CD4-positive, alpha-beta T cell treated with Interleukin-15 for 4 hours (primary cell): ENCODE results near the gene TMEM255B.

Source experiments
- DNase-seq: peaks from one replicate; pipeline ENCODE4 v3.0.0-alpha.2; 2020; ENCODE audit warnings: low spot score

The TMEM255B gene

GRCh38 chr13:113834496-113835200 lies 75.6 kb downstream of the TMEM255B start:
- DNase-seq: no peak

GRCh38 chr13:113835461-113836270 lies 76.6 kb downstream of the TMEM255B start:
- no peak for DNase-seq

DNA sequence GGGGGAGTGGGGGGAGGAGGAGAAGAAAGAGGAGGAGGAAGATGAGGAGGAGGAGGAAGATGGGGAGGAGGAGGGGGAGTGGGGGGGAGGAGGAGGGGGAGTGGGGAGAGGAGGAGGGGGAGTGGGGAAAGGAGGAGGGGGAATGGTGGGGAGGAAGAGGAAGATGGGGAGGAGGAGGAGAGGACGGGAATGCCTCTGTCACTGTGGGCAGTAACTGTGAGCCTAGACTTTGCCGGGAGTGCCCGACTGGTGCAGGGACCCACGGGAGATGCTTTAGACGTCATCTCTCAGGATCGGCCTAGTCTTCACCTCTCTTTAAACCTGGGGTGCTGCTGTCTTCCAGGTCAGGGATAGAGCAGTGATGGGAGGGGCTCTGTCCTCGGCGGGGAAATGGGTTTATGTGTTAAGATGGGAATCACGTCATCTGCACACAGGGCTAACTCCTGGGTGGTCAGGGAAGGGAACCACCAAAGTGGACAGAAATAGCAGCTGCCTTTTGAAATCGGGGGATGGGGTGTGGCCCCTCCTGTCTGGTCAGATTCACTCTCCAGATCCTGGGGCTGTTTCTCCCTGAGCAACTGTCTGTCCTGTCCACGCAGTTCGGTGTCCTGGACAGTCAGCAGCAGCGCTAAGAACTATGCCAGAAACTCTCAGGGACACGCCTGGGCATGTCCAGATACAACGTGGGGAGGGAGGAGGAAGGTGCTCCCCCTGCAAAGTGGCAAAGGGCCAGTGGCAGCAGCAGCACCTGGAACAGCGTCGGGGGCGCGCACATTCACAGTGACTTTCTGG lies 77.9 kb downstream of the TMEM255B start:
- DNase-seq: no peak

- no peak for DNase-seq
These were observed 78.7 kb downstream of the TMEM255B start for GRCh38 chr13:113837560-113838355.

- DNase-seq: no peak
These were observed 79.7 kb downstream of the TMEM255B start for GRCh38 chr13:113838711-113839201.

GRCh38 chr13:113839536-113840204 lies 80.6 kb downstream of the TMEM255B start:
- no peak for DNase-seq

DNA sequence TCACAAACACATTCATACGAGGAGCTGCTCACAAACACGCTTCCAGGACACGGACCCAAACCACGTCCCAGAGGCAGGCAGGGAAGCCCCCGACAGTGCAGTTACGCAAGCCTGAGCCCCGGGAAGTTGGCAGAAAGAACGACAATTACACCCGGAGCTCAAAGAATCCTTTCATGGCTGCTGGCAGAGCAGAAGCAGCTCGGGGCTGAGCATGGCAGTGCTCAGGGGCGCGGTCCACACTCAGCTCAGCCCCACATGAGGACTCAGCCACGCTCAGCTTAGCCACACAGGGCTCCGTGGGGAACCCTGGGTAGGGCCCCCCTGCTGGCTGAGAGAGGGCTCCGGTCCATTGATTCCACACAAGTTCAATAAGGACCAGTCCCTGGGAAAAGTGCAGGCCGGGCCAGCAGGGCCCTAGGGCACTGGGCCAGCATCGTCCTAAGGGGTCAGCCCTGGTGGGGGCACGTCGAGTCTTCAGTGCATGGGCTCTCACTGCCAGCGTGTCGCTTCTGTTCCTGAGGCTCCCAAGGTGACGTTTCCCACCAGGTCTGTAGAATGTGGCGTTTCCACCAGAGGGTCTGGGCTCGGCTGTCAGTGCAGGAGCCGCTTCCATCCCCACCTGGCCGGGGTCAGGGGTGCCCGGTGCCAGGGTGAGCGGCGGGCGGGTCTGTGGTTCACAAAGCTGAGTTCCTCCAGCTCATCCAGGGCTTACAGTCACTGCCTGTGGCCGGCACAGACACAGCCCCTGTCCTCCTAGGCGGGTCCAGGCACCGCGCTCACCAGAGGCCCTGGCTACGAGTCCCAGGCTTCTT lies 81.7 kb downstream of the TMEM255B start:
- no peak for DNase-seq

GRCh38 chr13:113841353-113841650 lies 82.3 kb downstream of the TMEM255B start:
- DNase-seq: no peak

DNA sequence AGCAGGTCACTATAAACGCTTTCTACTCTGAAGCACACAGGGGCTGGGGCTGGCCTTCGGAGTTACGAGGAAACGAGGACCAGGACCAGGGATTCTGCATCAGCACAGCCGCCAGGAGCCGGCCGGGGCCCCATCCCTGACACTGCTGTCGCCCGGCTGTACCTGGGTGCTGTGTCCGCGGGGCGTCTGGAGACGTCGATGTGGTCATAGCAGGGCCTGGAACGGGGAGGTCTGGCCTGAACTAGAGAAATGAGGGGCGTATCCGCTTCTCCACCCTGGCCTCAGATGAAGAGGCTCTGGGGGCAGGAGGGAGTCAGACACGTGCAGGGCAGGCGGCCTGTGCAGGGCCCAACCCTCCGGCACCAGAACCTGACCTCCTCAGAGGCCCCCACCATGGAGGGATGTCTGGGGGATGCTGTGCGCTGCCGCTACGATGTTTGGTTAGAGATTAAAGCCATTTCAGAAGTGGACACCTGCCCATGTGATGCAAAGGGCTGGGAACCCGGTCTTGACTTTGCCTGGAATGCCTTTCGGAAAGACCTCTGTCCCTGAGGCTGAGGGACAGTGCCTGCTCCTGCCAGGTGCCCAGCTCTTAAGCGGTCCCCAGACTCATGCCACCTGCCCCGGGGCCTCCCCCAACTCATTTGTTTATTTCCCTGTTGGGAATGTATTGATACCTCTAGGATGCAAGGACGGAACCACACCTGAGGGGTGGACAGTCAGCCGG lies 83.5 kb downstream of the TMEM255B start:
- no peak for DNase-seq

- DNase-seq: no peak
These were observed 84.1 kb downstream of the TMEM255B start for GRCh38 chr13:113843063-113843654.

GRCh38 chr13:113843864-113844556 lies 85.0 kb downstream of the TMEM255B start:
- DNase-seq: no peak

DNA sequence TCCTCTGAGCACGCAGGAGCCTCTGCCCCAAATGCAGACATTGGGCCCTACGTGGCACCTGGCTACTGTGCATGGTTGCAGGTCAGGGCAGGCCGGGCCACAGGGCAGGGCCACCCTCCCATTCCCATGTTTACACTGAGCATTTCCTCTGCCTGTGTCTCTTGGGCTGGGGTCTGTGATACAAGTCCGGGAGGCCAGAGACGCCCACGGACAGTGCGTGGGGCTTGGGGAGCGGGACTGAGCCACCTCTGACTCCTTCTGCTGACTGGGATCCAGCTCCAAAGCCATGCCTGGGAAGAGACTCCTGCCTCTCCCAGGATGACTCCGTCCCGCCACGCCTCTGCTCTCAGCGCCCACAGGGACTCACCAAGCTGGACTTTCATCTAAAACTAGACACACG lies 86.0 kb downstream of the TMEM255B start:
- DNase-seq: no peak

- no peak for DNase-seq
These were observed 87.0 kb downstream of the TMEM255B start for GRCh38 chr13:113845723-113846635.

DNA sequence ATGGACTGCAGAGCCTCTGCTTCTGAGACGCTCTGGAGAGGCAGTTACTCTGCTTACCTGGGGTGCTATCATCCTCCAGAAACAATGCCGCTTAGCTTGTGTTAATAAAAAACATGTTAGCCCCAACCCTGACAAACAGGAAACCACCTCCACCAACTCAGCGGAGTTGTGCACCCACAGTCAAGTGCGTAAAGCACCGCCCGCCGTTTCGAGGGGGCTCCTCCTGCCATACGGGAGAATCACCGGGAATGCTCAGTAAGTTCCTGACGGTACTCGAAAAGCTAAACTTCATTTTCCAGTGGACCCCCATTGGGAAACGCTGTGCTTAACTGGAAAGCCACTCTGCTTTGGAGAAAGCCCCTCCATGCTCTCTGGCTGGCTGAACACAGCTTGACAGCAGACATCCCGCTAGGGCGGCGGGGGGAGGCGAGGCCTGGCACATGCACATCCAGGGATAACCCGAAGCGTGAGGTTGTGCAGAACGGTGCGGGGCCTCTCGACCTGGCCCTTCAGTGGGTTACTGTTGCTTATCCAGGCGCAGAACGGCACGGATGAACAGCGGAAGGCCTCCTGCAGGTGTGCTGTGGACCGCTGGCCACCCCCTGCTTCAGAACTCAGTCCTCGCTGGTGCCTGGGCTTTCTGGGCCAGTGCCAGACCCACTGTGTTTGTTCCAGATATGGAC lies 87.8 kb downstream of the TMEM255B start:
- DNase-seq: peak; percentile 34

- no peak for DNase-seq
These were observed 89.0 kb downstream of the TMEM255B start for GRCh38 chr13:113848020-113848419.

- DNase-seq: no peak
These were observed 89.6 kb downstream of the TMEM255B start for GRCh38 chr13:113848431-113849260.
